Epithelial cell of proximal tubule (primary cell): ENCODE measurements around the gene SRRM3. TPM values are rescaled to one million over a fixed set of nuclear protein-coding genes. Genes with fewer than 3 reads are reported as not detected.
A peak's percentile ranks its signal among the peaks of the same experiment; 100 is the strongest.
"Not testable (repeated sequence)": the region's sequence is repeated elsewhere in the genome, so short reads cannot be mapped to it uniquely, and the experiment has no call there.

Experiments
- DNase-seq: peaks from one replicate; pipeline ENCODE4 v3.0.0-alpha.2; 2011; ENCODE audit warnings: low read depth
- H3K4me3 ChIP-seq: 2 replicates; pipeline ENCODE4 v1.5.1; 2011; ENCODE audit warnings: low read depth, mild to moderate bottlenecking, low read length
- total RNA-seq: library from RNA; depleted of rRNA; stranded (reverse); fragments of >200 nt; gene quantifications from 2 replicates; pipeline ENCODE4 v1.2.3, GENCODE V29; 2015
- TF ChIP-seq, protein P1 (sequence below): conservative IDR thresholded peaks from 2 replicates; pipeline ENCODE4 v1.5.1; 2012; ENCODE audit warnings: low read depth, mild to moderate bottlenecking, low read length

The SRRM3 gene
- total RNA-seq, 1 donor from 2014 or later: not detected

DNA sequence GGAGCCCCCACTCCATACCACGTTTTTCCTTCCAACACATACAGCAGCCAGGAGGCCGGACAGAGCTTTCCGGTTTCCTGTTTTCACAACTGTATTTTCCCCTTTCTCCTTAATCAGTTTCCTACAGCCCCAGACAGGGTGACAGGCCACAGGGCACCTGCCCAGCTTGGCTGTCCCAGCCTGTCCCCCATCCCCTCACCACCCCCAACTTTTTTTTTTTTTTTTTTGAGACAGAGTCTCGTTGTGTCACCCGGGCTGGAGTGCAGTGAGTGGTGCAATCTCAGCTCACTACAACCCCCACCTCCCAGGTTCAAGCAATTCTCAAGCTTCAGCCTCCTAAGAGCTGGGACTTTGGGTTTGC is 90.5 kb downstream of the SRRM3 start:
- TF ChIP-seq, protein P1, sequence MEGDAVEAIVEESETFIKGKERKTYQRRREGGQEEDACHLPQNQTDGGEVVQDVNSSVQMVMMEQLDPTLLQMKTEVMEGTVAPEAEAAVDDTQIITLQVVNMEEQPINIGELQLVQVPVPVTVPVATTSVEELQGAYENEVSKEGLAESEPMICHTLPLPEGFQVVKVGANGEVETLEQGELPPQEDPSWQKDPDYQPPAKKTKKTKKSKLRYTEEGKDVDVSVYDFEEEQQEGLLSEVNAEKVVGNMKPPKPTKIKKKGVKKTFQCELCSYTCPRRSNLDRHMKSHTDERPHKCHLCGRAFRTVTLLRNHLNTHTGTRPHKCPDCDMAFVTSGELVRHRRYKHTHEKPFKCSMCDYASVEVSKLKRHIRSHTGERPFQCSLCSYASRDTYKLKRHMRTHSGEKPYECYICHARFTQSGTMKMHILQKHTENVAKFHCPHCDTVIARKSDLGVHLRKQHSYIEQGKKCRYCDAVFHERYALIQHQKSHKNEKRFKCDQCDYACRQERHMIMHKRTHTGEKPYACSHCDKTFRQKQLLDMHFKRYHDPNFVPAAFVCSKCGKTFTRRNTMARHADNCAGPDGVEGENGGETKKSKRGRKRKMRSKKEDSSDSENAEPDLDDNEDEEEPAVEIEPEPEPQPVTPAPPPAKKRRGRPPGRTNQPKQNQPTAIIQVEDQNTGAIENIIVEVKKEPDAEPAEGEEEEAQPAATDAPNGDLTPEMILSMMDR: no peak
- DNase-seq: no peak
- H3K4me3 ChIP-seq: peak overlapping the region; percentile 32

DNA sequence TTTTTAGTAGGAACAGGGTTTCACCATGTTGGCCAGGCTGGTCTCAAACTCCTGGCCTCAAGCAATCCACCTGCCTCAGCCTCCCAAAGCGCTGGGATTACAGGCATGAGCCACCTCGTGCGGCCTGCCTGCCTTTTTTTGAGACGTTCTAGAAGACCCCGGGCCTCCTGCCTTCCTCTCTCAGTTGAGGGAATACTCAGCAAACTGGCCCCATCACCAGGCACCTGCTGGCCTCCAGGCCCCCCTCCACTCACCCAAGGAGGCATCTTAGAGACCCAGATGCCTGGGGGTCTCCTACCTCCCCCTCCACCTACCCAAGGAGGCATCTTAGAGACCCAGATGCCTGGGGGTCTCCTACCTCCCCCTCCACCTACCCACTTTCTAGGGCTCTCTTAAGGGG is 91.2 kb downstream of the SRRM3 start:
- H3K4me3 ChIP-seq, DNase-seq: not testable (repeated sequence)

GRCh38 chr7:76293407-76293901 is 91.8 kb downstream of the SRRM3 start:
- DNase-seq: no peak
- H3K4me3 ChIP-seq: no peak overlapping the region

DNA sequence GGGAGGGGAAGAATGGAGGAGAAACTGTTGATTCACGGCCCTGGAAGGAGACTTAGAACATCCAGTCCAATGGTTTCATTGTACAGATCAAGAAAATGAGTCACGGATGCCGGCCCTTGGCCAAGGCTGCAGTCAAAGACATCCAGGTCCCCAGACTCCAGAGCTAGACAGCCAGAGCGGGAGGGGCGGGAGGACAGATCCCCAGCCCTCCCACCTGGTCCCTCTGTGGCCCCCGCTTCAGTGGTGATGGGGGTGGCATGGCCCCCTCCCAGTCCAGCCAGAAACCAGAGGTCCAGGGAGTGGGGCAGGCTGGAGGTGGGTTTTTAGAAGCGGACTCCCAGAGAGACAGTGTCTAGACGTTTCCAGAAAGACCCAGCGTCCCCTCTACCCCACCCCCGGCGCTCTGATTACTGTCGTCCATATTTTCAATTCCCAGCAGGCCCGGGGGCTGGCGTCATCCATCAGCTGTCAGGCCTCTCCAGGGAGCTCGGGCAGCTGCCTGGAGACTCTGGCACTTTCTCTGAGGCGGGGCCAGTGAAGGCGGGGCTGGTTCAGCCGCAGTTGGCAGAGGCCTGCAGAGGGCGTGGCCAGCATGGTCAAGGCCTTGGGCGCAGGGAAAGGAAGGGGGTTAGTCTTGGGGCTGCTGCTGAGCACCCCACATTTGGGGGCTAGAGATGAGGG is 92.8 kb downstream of the SRRM3 start:
- H3K4me3 ChIP-seq: peak overlapping the region; percentile 50
- DNase-seq: no peak
- TF ChIP-seq, protein P1: no peak

More at GRCh38 chr7:76293407-76293901, 91.8 kb downstream of the SRRM3 start:
- TF ChIP-seq, protein P1: no peak

GRCh38 chr7:76296743-76297740 is 95.3 kb downstream of the SRRM3 start:
- H3K4me3 ChIP-seq: no peak overlapping the region
- DNase-seq: no peak
- TF ChIP-seq, protein P1: no peak

DNA sequence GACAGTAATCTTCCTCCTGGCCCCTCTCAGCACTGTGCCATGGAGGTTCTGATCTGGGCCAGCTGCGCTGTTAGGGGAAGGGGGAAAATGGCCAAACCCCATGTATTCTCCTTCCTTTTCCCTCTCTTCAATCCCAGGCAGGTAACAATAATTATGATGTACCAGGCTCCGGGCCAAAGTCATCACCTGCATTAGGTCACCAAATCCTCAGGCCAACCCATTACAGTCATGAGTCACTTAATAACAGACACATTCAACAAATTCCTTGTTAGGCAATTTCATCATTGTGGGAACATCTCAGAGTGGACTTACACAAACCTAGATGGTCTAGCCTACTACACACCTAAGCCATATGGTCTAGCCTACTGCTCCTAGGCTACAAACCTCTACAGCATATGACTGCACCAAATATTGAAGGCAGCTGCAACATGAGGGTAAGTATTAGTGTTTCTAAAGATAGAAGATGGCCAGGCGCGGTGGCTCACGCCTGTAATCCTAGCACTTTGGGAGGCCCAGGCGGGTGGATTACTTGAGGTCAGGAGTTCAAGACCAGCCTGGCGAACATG is 98.6 kb downstream of the SRRM3 start:
- DNase-seq: peak; percentile 92
- no peak overlapping the region for H3K4me3 ChIP-seq
- TF ChIP-seq, protein P1: no peak

DNA sequence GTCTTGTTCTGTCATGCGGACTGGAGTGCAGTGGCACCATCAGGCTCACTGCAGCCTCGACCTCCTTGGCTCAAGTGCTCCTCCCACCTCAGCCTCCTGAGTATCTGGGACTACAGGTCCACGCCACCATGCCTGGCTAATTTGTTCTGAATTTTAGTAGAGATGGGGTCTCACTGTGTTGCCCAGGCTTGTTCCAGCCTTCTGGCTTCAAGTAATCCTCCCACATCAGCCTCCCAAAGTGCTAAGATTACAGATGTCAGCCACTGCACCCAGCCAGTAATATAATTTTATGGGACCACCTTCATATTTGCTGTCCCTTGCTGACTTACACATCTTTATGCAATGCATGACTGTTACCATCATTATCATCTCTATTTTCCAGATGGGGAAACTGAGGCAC is 99.3 kb downstream of the SRRM3 start:
- H3K4me3 ChIP-seq: no peak overlapping the region
- TF ChIP-seq, protein P1: no peak
- DNase-seq: no peak
